Measurements from ENCODE around the gene CCDC51.
"Not testable (repeated sequence)": the region's sequence is repeated elsewhere in the genome, so short reads cannot be mapped to it uniquely, and the experiment has no call there.

CCDC51 gene

GRCh38 chr3:48439820-48440589, at the start of gene CCDC51, which contains the start of gene TMA7:
Gene CCDC51 (minus strand): TSS chr3:48440119. CDS start chr3:48435128, 4,991 bp downstream.
Gene TMA7 (plus strand): TSS chr3:48440257. CDS start chr3:48440297, 40 bp downstream.
- DNase-seq (ENCODE audit: low read depth in 2 of 2) = peak; percentile 98 to 99

GRCh38 chr3:48486952-48487351, 47.0 kb upstream of the CCDC51 start:
- DNase-seq (ENCODE audit: low read depth in 2 of 2) = no peak

GRCh38 chr3:48482822-48483221, 42.9 kb upstream of the CCDC51 start:
- not testable (repeated sequence) for DNase-seq (ENCODE audit: low read depth in 2 of 2)

- not testable (repeated sequence) for DNase-seq (ENCODE audit: low read depth in 2 of 2)
Observed at GRCh38 chr3:48480891-48481290, 41.0 kb upstream of the CCDC51 start.

GRCh38 chr3:48478626-48479555, 39.0 kb upstream of the CCDC51 start:
- peak in 1 of 2 donors; percentile 32 for DNase-seq (ENCODE audit: low read depth in 2 of 2)

GRCh38 chr3:48477959-48478520, 38.1 kb upstream of the CCDC51 start:
- no peak for DNase-seq (ENCODE audit: low read depth in 2 of 2)

- no peak for DNase-seq (ENCODE audit: low read depth in 2 of 2)
Observed at GRCh38 chr3:48476426-48477053, 36.6 kb upstream of the CCDC51 start.

GRCh38 chr3:48475188-48475587, 35.3 kb upstream of the CCDC51 start:
- no peak for DNase-seq (ENCODE audit: low read depth in 2 of 2)

- DNase-seq (ENCODE audit: low read depth in 2 of 2) = no peak
Observed at GRCh38 chr3:48474619-48475018, 34.7 kb upstream of the CCDC51 start.

GRCh38 chr3:48474031-48474430, 34.1 kb upstream of the CCDC51 start:
- not testable (repeated sequence) for DNase-seq (ENCODE audit: low read depth in 2 of 2)

- no peak for DNase-seq (ENCODE audit: low read depth in 2 of 2)
Observed at GRCh38 chr3:48473617-48473952, 33.7 kb upstream of the CCDC51 start.

- peak; percentile 93 to 94 for DNase-seq (ENCODE audit: low read depth in 2 of 2)
Observed at GRCh38 chr3:48472923-48473616, 33.2 kb upstream of the CCDC51 start.

GRCh38 chr3:48472673-48472922, 32.7 kb upstream of the CCDC51 start:
- no peak for DNase-seq (ENCODE audit: low read depth in 2 of 2)

- no peak for DNase-seq (ENCODE audit: low read depth in 2 of 2)
Observed at GRCh38 chr3:48470286-48470685, 30.4 kb upstream of the CCDC51 start.

- DNase-seq (ENCODE audit: low read depth in 2 of 2) = no peak
Observed at GRCh38 chr3:48469046-48469915, 29.4 kb upstream of the CCDC51 start.

GRCh38 chr3:48468329-48468731, 28.4 kb upstream of the CCDC51 start:
- DNase-seq (ENCODE audit: low read depth in 2 of 2) = no peak

GRCh38 chr3:48467473-48468267, 27.8 kb upstream of the CCDC51 start:
- no peak for DNase-seq (ENCODE audit: low read depth in 2 of 2)

- no peak for DNase-seq (ENCODE audit: low read depth in 2 of 2)
Observed at GRCh38 chr3:48467110-48467454, 27.2 kb upstream of the CCDC51 start.

GRCh38 chr3:48466386-48467109, 26.6 kb upstream of the CCDC51 start:
- DNase-seq (ENCODE audit: low read depth in 2 of 2) = no peak

All from stimulated activated CD8-positive, alpha-beta memory T cell treated with anti-CD3 and anti-CD28 coated beads, Interleukin-15, amount 100 ng/mL, for 48 hours (primary cell).